Measurements from ENCODE around the gene GNAQ.

The GNAQ gene

DNA sequence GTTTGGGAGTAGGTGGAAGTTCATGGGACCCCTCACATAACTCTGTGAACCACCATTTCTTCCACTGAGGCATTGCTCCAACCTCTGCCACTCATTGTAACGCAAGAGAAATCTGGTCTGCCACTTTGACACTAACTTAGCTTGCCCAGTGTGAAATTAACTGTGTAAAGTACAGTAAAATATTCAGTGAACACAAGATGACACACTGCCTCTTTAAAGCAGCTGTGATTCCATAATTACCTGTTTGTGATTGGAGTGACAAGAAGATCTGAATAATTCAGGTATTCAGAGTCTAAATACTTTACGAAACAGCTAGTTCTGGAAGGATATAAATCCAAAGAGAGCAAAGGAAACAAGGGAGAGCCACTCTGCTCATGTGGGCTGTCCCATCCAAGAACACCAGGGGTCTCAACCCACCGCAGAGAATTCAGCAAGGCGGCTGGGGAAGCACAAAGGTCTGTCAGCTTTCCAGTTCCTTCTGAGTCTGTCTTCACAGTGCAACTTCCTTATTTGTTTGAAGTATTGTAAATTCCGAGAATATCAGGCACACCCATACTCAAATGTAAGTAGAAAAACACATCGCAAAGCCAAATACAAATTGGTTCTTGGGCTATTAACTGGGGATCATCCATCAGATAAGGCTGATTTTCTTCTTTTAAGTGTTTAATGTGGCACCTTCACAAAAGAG lies 86.9 kb downstream of the GNAQ start:
- TF ChIP-seq FOXM1 (IDR thresholded peaks at IDR 0.05; ENCODE audit: borderline replicate concordance, low read depth), result no peak
- no peak for TF ChIP-seq CEBPB (IDR thresholded peaks at IDR 0.05)
- TF ChIP-seq CREB1 (IDR thresholded peaks at IDR 0.05; ENCODE audit: low read depth), result no peak
- TF ChIP-seq, protein P1, sequence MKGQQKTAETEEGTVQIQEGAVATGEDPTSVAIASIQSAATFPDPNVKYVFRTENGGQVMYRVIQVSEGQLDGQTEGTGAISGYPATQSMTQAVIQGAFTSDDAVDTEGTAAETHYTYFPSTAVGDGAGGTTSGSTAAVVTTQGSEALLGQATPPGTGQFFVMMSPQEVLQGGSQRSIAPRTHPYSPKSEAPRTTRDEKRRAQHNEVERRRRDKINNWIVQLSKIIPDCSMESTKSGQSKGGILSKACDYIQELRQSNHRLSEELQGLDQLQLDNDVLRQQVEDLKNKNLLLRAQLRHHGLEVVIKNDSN (IDR thresholded peaks at IDR 0.05), result no peak
- no peak for TF ChIP-seq TAF1 (IDR thresholded peaks at IDR 0.05; ENCODE audit: low read depth)

DNA sequence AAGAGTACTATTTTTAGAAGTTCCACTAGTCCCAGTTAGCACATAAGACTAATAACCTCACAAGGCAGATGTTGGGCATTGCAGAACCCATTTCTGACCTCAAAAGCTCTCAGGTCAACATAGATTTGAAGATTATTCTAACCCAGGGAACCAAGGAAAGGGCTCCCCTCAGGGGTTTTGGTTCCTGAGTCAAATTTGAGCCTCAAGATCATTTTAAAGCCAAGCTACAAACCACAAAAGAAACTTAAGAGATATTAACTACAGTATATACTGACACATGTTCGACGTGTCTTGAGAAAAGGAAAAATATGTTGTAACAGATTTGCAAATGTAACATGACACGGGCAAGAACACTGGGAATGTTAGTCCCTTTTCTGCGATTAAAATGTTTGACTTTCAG lies 88.6 kb downstream of the GNAQ start:
- no peak for TF ChIP-seq CREB1 (IDR thresholded peaks at IDR 0.05; ENCODE audit: low read depth)
- no peak for TF ChIP-seq RAD21 (IDR thresholded peaks at IDR 0.05; ENCODE audit: low read depth)
- TF ChIP-seq FOXM1 (IDR thresholded peaks at IDR 0.05; ENCODE audit: borderline replicate concordance, low read depth), result no peak
- TF ChIP-seq, protein P2, sequence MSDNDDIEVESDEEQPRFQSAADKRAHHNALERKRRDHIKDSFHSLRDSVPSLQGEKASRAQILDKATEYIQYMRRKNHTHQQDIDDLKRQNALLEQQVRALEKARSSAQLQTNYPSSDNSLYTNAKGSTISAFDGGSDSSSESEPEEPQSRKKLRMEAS (IDR thresholded peaks at IDR 0.05), result no peak
- TF ChIP-seq, protein P1 (IDR thresholded peaks at IDR 0.05), result no peak
- TF ChIP-seq YY1 (IDR thresholded peaks at IDR 0.05; ENCODE audit: low read depth), result no peak
- no peak for TF ChIP-seq CEBPB (IDR thresholded peaks at IDR 0.05)
- no peak for TF ChIP-seq EGR1 (IDR thresholded peaks at IDR 0.05)
- no peak for TF ChIP-seq TAF1 (IDR thresholded peaks at IDR 0.05; ENCODE audit: low read depth)

DNA sequence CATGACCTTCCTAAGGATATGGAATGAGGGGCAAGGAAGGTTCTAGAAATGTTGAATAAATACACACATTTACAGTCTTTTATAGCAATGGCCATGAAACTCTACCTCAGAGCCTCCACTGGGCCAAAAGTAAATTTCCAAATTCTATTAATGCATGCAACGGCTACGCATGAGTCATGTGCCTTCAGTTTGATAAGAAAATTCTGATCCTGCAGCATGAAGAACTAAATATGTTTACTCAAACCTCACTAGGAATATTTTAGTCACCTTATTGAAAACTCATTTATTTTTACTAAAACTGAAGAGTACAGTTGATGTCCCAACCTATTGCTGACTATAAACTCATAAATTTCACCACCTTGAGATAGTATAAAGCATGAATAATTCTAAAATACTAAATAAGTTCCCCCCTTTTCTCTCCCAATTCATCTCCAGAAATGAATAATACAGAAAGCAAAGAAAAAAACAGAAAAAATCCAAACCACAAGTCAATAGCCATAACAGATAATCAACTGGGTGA lies 92.4 kb downstream of the GNAQ start:
- TF ChIP-seq TAF1 (IDR thresholded peaks at IDR 0.05; ENCODE audit: low read depth) (no peak), CEBPB (IDR thresholded peaks at IDR 0.05) (no peak), EGR1 (IDR thresholded peaks at IDR 0.05) (no peak), EP300 (IDR thresholded peaks at IDR 0.05; ENCODE audit: borderline replicate concordance) (no peak), TCF12 (IDR thresholded peaks at IDR 0.05; ENCODE audit: low read depth) (no peak), ZBTB7A (IDR thresholded peaks at IDR 0.05; ENCODE audit: low read depth) (no peak), CREB1 (IDR thresholded peaks at IDR 0.05; ENCODE audit: low read depth) (no peak), FOXM1 (IDR thresholded peaks at IDR 0.05; ENCODE audit: borderline replicate concordance, low read depth) (no peak), YY1 (IDR thresholded peaks at IDR 0.05; ENCODE audit: low read depth) (no peak), TEAD4 (IDR thresholded peaks at IDR 0.05) (no peak), RAD21 (IDR thresholded peaks at IDR 0.05; ENCODE audit: low read depth) (no peak), NFIC (IDR thresholded peaks at IDR 0.05) (no peak)
- TF ChIP-seq, protein P1 (IDR thresholded peaks at IDR 0.05), result no peak
- TF ChIP-seq, protein P3, sequence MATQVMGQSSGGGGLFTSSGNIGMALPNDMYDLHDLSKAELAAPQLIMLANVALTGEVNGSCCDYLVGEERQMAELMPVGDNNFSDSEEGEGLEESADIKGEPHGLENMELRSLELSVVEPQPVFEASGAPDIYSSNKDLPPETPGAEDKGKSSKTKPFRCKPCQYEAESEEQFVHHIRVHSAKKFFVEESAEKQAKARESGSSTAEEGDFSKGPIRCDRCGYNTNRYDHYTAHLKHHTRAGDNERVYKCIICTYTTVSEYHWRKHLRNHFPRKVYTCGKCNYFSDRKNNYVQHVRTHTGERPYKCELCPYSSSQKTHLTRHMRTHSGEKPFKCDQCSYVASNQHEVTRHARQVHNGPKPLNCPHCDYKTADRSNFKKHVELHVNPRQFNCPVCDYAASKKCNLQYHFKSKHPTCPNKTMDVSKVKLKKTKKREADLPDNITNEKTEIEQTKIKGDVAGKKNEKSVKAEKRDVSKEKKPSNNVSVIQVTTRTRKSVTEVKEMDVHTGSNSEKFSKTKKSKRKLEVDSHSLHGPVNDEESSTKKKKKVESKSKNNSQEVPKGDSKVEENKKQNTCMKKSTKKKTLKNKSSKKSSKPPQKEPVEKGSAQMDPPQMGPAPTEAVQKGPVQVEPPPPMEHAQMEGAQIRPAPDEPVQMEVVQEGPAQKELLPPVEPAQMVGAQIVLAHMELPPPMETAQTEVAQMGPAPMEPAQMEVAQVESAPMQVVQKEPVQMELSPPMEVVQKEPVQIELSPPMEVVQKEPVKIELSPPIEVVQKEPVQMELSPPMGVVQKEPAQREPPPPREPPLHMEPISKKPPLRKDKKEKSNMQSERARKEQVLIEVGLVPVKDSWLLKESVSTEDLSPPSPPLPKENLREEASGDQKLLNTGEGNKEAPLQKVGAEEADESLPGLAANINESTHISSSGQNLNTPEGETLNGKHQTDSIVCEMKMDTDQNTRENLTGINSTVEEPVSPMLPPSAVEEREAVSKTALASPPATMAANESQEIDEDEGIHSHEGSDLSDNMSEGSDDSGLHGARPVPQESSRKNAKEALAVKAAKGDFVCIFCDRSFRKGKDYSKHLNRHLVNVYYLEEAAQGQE (IDR thresholded peaks at IDR 0.05; ENCODE audit: low read depth), result no peak
- TF ChIP-seq, protein P2 (IDR thresholded peaks at IDR 0.05), result no peak

DNA sequence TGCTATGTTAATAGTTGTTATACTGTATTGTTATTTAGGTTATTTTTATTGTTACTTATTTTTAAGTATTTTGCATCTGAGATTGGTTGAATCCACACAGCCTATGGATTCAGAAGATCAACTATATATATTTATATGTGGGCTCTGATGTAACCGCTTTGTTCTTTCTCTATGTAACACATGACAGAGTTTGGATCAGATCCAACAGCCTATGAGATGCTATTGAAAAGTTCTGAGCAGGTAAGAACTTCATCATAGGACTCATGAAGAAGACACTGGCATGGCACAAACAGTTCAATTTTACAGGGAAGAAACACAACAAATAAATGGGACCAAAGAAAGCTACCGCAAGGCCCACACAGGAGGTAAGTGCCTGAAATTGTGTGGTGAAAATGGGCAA lies 93.4 kb downstream of the GNAQ start:
- no peak for TF ChIP-seq TAF1 (IDR thresholded peaks at IDR 0.05; ENCODE audit: low read depth)
- no peak for TF ChIP-seq TCF12 (IDR thresholded peaks at IDR 0.05; ENCODE audit: low read depth)
- TF ChIP-seq, protein P2 (IDR thresholded peaks at IDR 0.05), result no peak
- TF ChIP-seq CREB1 (IDR thresholded peaks at IDR 0.05; ENCODE audit: low read depth), result no peak
- no peak for TF ChIP-seq CEBPB (IDR thresholded peaks at IDR 0.05)
- TF ChIP-seq, protein P3 (IDR thresholded peaks at IDR 0.05; ENCODE audit: low read depth), result no peak
- TF ChIP-seq YY1 (IDR thresholded peaks at IDR 0.05; ENCODE audit: low read depth), result no peak
- no peak for TF ChIP-seq EGR1 (IDR thresholded peaks at IDR 0.05)
- TF ChIP-seq ZBTB7A (IDR thresholded peaks at IDR 0.05; ENCODE audit: low read depth), result no peak
- TF ChIP-seq, protein P1 (IDR thresholded peaks at IDR 0.05), result no peak

DNA sequence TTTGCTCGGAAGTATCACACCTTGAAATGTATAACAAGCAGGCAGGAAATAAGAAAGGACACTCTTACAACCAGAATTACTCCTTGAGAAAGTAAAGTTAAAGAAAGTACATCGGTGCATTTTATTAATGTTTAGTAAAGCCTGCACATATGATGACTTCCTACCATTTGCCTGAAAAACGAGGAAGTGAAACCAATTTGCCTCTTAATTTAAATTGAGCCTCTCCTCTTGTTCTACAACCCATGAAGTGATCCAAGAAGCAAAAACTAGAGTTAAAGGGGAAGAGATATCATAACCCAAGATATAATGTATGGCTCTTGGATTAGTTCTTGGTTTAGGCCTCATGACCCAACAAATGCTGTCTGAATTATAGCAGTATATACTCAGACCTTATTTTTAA lies 95.6 kb downstream of the GNAQ start:
- TF ChIP-seq, protein P3 (IDR thresholded peaks at IDR 0.05; ENCODE audit: low read depth), result no peak
- TF ChIP-seq, protein P2 (IDR thresholded peaks at IDR 0.05), result no peak
- TF ChIP-seq TAF1 (IDR thresholded peaks at IDR 0.05; ENCODE audit: low read depth) (no peak), RAD21 (IDR thresholded peaks at IDR 0.05; ENCODE audit: low read depth) (no peak), TEAD4 (IDR thresholded peaks at IDR 0.05) (no peak), ZBTB7A (IDR thresholded peaks at IDR 0.05; ENCODE audit: low read depth) (no peak), TCF12 (IDR thresholded peaks at IDR 0.05; ENCODE audit: low read depth) (no peak), CEBPB (IDR thresholded peaks at IDR 0.05) (no peak), CREB1 (IDR thresholded peaks at IDR 0.05; ENCODE audit: low read depth) (no peak), FOXM1 (IDR thresholded peaks at IDR 0.05; ENCODE audit: borderline replicate concordance, low read depth) (no peak), NFIC (IDR thresholded peaks at IDR 0.05) (no peak), EP300 (IDR thresholded peaks at IDR 0.05; ENCODE audit: borderline replicate concordance) (no peak), EGR1 (IDR thresholded peaks at IDR 0.05) (no peak), YY1 (IDR thresholded peaks at IDR 0.05; ENCODE audit: low read depth) (no peak)
- TF ChIP-seq, protein P1 (IDR thresholded peaks at IDR 0.05), result no peak

Data from Ishikawa (cell line).